Islet precursor cell (in vitro differentiated cells): ENCODE data around the gene MROH8.
"Not testable (repeated sequence)": the region's sequence is repeated elsewhere in the genome, so short reads cannot be mapped to it uniquely, and the experiment has no call there.

Experiments
- DNase-seq: peaks from one replicate; pipeline ENCODE4 v3.0.0-alpha.2; 2018

Gene MROH8

DNA sequence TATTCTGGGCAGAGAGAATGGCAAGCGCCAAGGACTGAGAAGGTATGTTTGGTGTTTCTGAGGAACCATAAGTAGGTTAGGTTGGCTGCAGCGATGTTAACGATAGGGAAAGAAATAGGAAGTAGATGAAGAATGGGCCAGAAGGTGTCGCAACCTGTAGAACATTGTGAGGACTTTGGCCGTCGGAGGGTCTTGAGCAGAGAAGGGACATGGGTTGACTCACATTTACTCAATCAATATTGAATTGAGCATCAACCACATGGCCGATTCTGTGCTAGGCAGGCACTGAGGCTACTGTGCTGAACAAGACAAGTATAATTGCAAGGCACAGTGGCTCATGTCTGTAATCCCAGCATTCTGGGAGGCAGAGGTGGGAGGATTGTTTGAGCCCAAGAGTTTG lies 27.1 kb downstream of the MROH8 start:
- no peak for DNase-seq

- DNase-seq, result no peak
Observed at GRCh38 chr20:37151529-37151928, 27.8 kb downstream of the MROH8 start.

GRCh38 chr20:37150864-37151263 lies 28.5 kb downstream of the MROH8 start:
- DNase-seq, result not testable (repeated sequence)

GRCh38 chr20:37147250-37147649 lies 32.1 kb downstream of the MROH8 start:
- no peak for DNase-seq

DNA sequence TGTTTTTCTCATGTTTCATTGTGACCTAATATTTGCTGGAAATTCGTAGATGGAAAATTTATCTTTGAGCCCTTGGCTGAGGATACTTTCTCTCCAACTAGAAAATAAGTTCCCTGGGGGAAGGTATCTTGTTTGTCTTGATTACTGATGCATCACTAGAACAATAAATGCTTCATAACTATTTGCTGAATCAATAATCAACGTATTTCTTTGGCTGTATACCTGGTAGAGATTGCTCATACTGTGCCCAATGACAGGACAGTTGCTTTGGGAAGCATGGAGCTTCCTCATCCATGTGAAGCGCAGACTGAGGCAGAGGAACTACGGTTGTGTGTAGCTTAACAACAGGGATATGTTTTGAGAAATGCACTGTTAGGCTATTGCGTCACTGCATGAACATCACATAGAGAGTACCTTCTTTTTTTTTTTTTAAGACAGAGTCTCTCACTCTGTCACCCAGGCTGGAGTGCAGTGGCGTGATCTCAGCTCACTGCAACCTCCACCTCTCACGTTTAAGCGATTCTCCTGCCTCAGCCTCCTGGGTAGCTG lies 34.4 kb downstream of the MROH8 start:
- no peak for DNase-seq

- DNase-seq, result no peak
Observed at GRCh38 chr20:37142708-37143107, 36.6 kb downstream of the MROH8 start.

- DNase-seq, result no peak
Observed at GRCh38 chr20:37137547-37137946, 41.8 kb downstream of the MROH8 start.

DNA sequence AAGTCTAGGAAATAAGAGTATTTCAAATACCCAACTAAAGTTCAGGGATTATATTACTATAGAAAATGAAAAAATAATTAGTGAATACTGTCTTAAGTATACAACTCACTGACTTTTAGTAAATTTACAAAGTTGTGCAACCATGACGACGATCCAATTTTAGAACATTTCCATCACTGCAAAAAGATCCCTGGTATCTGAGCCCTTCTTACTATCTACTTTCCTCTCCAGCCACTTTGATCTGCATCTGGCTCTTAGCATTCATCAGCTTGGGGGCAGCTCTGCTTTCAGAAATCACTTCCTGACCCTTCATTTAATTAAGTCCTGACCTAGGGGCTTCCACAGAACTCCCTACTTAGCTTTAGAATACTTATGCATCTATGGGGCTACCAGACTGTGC lies 45.4 kb downstream of the MROH8 start:
- DNase-seq, result no peak

DNA sequence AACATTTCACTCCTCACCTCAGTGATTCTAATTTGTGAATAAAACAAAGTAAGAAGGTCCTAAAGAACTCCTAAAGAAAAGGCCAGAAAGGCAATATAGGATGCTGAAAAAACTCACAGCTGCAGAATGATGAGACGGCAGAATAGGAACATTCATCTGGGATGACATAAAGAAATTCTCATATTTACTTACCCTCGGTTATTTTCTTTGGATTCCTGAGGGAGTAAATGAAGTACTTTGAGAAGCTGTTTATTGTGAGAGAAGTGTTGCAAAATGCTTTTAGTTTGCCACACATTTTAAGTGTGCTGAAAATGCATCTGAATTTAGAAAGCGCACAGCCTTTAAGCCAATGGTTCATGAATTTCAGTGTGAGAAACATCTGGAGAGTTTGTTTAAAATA lies 47.9 kb downstream of the MROH8 start:
- no peak for DNase-seq

DNA sequence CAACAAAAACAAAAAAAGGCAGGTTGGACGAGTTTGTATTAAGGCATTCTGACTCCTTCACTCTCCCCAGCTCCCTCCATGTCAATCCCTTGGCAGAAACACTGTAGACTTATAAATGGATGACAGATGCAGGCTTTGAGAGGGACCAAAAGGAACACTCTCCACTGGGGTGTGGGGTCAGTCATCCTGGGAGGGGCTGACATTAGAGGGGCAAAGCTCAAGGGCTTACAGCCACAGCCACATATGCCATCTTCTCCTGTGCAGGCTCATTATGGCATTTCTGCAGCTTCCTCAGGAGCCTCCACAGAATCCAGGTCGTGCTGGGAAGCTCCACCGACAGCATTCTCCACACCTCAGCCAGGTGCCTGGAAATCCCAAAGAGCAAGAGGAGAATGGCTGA lies 50.5 kb downstream of the MROH8 start:
- DNase-seq, result no peak

DNA sequence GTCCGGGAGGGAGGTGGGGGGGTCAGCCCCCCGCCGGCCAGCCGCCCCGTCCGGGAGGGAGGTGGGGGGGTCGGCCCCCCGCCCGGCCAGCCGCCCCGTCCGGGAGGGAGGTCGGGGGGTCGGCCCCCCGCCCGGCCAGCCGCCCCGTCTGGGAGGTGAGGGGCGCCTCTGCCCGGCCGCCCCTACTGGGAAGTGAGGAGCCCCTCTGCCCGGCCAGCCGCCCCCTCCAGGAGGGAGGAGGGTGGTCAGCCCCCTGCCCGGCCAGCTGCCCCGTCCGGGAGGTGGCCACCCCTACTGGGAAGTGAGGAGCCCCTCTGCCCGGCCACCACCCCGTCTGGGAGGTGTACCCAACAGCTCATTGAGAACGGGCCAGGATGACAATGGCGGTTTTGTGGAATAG lies 53.1 kb downstream of the MROH8 start:
- not testable (repeated sequence) for DNase-seq

- no peak for DNase-seq
Observed at GRCh38 chr20:37123441-37123840, 55.9 kb downstream of the MROH8 start.

DNA sequence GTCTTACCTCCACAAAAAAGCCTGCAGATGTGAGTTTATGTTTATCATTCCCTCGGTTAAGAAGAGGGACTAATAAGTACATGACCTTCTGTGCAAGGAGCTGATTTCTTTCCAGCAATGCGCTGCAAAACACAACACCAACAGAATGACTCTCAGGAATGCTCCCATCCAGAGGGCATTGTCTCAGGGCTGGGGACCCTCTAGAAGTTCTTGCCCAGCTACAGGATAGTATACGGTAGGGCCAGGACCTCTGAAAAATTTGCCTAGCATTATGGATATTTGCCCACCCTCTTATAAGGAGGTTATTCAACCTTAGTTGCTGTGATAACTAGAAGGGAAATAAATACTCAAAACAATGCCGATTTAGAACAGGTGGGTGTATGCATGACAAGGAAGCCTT lies 58.9 kb downstream of the MROH8 start:
- DNase-seq, result no peak

- DNase-seq, result no peak
Observed at GRCh38 chr20:37119356-37120036, 59.9 kb downstream of the MROH8 start.

GRCh38 chr20:37114012-37114411 lies 65.3 kb downstream of the MROH8 start:
- no peak for DNase-seq

GRCh38 chr20:37111926-37112455 lies 67.4 kb downstream of the MROH8 start:
- no peak for DNase-seq

DNA sequence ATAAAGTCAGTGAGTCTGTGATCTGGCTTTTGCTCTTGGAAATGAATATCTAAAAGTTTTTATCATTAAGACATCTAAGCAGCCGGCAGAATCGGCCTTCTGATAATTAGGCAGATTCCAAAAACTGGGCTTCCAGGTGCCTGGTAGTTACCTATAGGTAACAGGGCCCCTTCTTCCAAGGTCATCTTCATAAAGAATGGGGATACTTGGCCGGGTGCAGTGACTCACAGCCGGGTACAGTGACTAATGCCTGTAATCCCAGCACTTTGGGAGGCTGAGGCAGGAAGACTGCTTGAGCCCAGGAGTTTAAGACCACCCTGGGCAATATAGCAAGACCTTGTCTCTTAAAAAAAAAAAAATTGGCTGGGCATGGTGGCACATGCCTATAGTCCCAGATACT lies 70.7 kb downstream of the MROH8 start:
- no peak for DNase-seq

GRCh38 chr20:37102571-37102970 lies 76.8 kb downstream of the MROH8 start:
- DNase-seq, result no peak

DNA sequence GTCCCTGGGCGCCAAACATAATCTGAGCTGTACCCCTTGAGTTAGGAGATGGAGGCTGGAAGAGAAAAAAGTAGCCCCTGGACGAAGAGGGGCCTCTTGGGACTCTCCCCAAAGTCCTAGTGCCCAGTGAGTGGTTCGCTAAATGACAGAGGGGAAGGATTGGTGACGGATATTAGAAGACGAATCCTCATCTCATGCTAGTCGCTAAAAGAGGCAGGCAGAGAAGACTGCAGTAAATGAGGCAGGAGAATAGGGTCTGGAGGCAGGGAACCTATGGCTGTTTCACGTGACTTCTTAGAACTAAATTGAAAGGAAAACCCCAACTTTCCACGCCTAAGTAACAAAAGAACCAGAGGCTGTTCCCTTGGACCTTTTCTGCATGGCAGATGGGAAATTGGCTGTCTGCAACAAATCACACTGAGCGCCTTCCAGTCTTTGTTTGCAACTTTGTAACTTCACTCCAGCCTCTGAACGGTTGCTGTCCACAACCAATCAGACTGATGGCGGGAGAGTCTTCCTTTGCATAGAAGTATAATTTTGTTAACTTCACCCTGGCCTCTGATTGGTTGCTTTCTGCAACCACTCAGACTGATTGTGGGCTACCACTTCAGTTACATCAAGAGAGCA lies 82.8 kb downstream of the MROH8 start:
- DNase-seq, result no peak

GRCh38 chr20:37095599-37096414 lies 83.5 kb downstream of the MROH8 start, which contains the start of gene RBL1:
Gene RBL1 (minus strand): TSS chr20:37095997. CDS start chr20:37095928, 69 bp downstream.
- peak; percentile 92 for DNase-seq

DNA sequence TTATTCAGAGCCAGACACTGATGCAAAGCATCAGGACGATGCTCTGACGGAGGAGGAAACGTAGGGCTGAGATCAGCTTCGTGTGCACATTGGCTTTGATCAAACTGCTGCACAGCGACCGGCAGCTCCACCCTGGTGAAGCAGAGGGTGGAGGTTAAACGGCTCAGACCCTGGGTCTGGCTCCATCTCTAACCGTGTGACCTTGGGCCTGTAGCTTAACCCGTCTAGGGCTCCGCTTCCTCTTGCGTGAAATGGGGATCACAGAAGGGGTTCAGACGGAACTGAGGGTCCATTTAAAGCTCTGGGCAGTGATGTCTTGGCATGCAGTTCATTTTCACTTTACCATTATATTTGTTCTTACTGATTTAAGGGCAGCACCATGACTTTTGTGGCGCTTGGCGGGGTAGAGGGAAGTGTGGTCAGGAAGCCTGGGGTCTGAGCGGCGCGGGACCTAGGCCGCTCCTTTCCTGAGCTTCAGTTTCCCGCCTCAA lies 84.2 kb downstream of the MROH8 start:
- peak; percentile 57 for DNase-seq

DNA sequence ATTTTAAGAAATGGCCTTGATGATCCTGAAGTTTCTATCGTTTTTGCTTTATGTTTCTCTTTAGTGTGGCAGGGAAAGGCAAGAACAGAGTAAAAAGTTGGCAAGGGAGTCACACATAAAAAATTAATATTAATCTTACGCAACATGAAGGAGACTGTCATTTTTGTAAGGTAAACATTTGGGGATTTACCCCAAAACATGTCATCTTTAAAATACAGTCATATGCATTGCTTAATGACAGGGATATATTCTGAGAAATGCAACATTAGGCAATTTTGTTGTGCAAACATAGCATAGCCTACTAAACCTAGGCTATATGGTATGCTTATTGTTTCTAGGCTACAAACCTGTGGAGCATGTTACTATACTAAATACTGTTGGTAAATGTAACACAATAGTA lies 88.9 kb downstream of the MROH8 start:
- no peak for DNase-seq

DNA sequence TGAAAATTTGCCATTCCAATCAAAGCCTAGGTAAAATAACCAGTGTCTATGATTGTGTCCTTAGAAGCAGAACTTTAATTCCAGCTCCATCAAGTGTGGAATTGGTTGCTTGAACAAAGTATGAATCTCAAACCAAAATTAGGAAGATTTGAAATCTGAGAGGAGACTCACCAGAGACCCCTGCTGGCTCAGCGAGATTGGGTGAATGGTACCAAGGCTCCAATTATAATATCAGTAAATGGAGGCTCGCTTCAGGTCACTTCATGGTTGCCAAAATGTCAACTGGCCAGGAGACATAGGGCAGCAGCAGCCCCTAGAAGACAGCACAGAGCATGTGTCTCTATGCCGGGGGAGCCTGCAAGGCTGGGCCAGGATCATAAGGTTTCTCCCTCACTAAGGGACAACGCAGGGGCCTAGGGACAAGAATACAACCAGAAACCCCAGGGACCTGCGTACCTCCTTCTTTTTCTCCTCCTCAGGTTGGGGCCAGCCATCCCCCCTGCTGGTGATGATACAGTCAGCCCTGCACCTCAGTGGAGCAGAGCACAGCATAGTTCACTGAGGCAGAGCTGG lies 97.5 kb downstream of the MROH8 start:
- DNase-seq, result no peak
